ENCODE data around the gene TTC21A. TPM values are rescaled to one million over a fixed set of nuclear protein-coding genes. Genes with fewer than 3 reads are reported as not detected.

TTC21A gene
- total RNA-seq, 1 experiment from 2014 or later, result 7.7 TPM

GRCh38 chr3:39164414-39164813 is 56.9 kb downstream of the TTC21A start:
- H3K9me3 ChIP-seq (ENCODE audit: control insufficient read depth, insufficient read depth, low read depth, low read length), result no peaks in the 10 kb centered on the region
- intact Hi-C loops (cut with micrococcal nuclease; ENCODE audit: unreplicated experiment), result no loop called here
- no TSS peak for BruUV-seq (replicated peaks)
- CTCF ChIA-PET, result no interaction called here
- POLR2A ChIA-PET, result no interaction called here
- in situ Hi-C loops (cut with HindIII; ENCODE audit: low pct_unique_long_range_greater_than_20kb, low sequenced_read_pairs), result no loop called here
- no peaks in the 10 kb centered on the region for H3K4me1 ChIP-seq (ENCODE audit: control insufficient read depth, insufficient read depth, low read length)
- TF ChIP-seq CTCF (IDR thresholded peaks at IDR 0.05) (no peak), TCF7L2 (IDR thresholded peaks at IDR 0.05; ENCODE audit: low read depth, low read length) (no peak), POLR2AphosphoS5 (IDR thresholded peaks at IDR 0.05; ENCODE audit: low read depth, low read length) (no peak), SIN3A (IDR thresholded peaks at IDR 0.05; ENCODE audit: borderline replicate concordance, insufficient read depth, low read depth, low read length) (no peak), REST (IDR thresholded peaks at IDR 0.05; ENCODE audit: insufficient read depth in 1 of 2, low read depth in 2 of 2, low read length in 1 of 2) (no peak)
- DNase-seq (ENCODE audit: low read depth, low spot score) (no peak), ATAC-seq (no peak)
- no peaks in the 10 kb centered on the region for H3K27me3 ChIP-seq (ENCODE audit: control insufficient read depth, insufficient read depth, low read length)
- H3K27ac ChIP-seq (ENCODE audit: low read length), result no peak overlapping the region
- H3K4me3 ChIP-seq (ENCODE audit: low read depth in 2 of 2, low read length in 2 of 2), result no peak overlapping the region
- H3K36me3 ChIP-seq (ENCODE audit: control insufficient read depth, insufficient read depth, low read length), result no peaks in the 10 kb centered on the region

- ChIA-PET POLR2A (no interaction called here), CTCF (no interaction called here)
- in situ Hi-C loops (cut with HindIII; ENCODE audit: low pct_unique_long_range_greater_than_20kb, low sequenced_read_pairs), result no loop called here
- Histone ChIP-seq H3K27me3 (ENCODE audit: control insufficient read depth, insufficient read depth, low read length) (no peaks in the 10 kb centered on the region), H3K4me3 (ENCODE audit: low read depth in 2 of 2, low read length in 2 of 2) (no peak overlapping the region), H3K4me1 (ENCODE audit: control insufficient read depth, insufficient read depth, low read length) (no peaks in the 10 kb centered on the region), H3K36me3 (ENCODE audit: control insufficient read depth, insufficient read depth, low read length) (no peaks in the 10 kb centered on the region), H3K9me3 (ENCODE audit: control insufficient read depth, insufficient read depth, low read depth, low read length) (no peaks in the 10 kb centered on the region), H3K27ac (ENCODE audit: low read length) (no peak overlapping the region)
- TF ChIP-seq TCF7L2 (IDR thresholded peaks at IDR 0.05; ENCODE audit: low read depth, low read length) (no peak), SIN3A (IDR thresholded peaks at IDR 0.05; ENCODE audit: borderline replicate concordance, insufficient read depth, low read depth, low read length) (no peak), CTCF (IDR thresholded peaks at IDR 0.05) (no peak), REST (IDR thresholded peaks at IDR 0.05; ENCODE audit: insufficient read depth in 1 of 2, low read depth in 2 of 2, low read length in 1 of 2) (no peak), POLR2AphosphoS5 (IDR thresholded peaks at IDR 0.05; ENCODE audit: low read depth, low read length) (no peak)
- DNase-seq (ENCODE audit: low read depth, low spot score), result no peak
- ATAC-seq, result no peak
- intact Hi-C loops (cut with micrococcal nuclease; ENCODE audit: unreplicated experiment), result no loop called here
- BruUV-seq (replicated peaks), result no TSS peak
These were observed 58.0 kb downstream of the TTC21A start for GRCh38 chr3:39165518-39165917.

All from Panc1 (cell line).